SU-DHL-6 (cell line): Measurements from ENCODE around the gene DNAH11.

Experiments used
- H2AFZ ChIP-seq: fragments of 200-600 bp; sonication (generic); 2 replicates; pipeline ENCODE4 v1.6.1; 2014; ENCODE audit warnings: low read depth, mild to moderate bottlenecking, moderate library complexity, mixed read lengths, antibody characterized with exemption, low read length; ENCODE audit not compliant: severe bottlenecking
- H3F3A ChIP-seq: fragments of 200-600 bp; shearing (Covaris generic); 2 replicates; pipeline ENCODE4 v1.6.0; 2016; ENCODE audit warnings: antibody characterized with exemption, mild to moderate bottlenecking; ENCODE audit not compliant: insufficient read depth
- H3K27ac ChIP-seq: fragments of 200-600 bp; sonication (generic); 2 replicates; pipeline ENCODE4 v1.5.1; 2016; ENCODE audit warnings: low read depth, mild to moderate bottlenecking, low read length, moderate library complexity, mixed read lengths
- H3K27me3 ChIP-seq: fragments of 200-600 bp; sonication (generic), shearing (Covaris generic); 2 replicates; pipeline ENCODE4 v1.6.0; 2014; ENCODE audit warnings: mild to moderate bottlenecking, low read length
- H3K36me3 ChIP-seq: fragments of 200-600 bp; sonication (generic); 2 replicates; pipeline ENCODE4 v1.6.1; 2014; ENCODE audit warnings: mild to moderate bottlenecking, low read length, mixed read lengths
- H3K4me2 ChIP-seq: fragments of 300-600, 200-600 bp; shearing (Covaris generic), sonication (generic); 2 replicates; pipeline ENCODE4 v1.6.0; 2014; ENCODE audit warnings: low read length, low read depth, mild to moderate bottlenecking; ENCODE audit not compliant: poor library complexity, severe bottlenecking
- H3K4me3 ChIP-seq: fragments of 200-600 bp; sonication (generic); 2 replicates; pipeline ENCODE4 v1.5.1; 2014; ENCODE audit warnings: antibody characterized with exemption, low read length, mild to moderate bottlenecking, mixed read lengths; ENCODE audit not compliant: insufficient read depth, poor library complexity, severe bottlenecking
- H3K79me2 ChIP-seq: fragments of 200-600 bp; sonication (generic); 2 replicates; pipeline ENCODE4 v1.6.1; 2014; ENCODE audit warnings: mild to moderate bottlenecking, low read length, moderate library complexity; ENCODE audit not compliant: insufficient read depth
- H3K9ac ChIP-seq: fragments of 200-600 bp; sonication (generic); 2 replicates; pipeline ENCODE4 v1.7.0; 2014; ENCODE audit warnings: mild to moderate bottlenecking, low read length
- H3K9me2 ChIP-seq: fragments of 200-600 bp; sonication (generic); replicated peaks from 2 replicates; pipeline ENCODE4 v1.6.1; 2014; ENCODE audit warnings: low read length; ENCODE audit not compliant: insufficient read depth
- H3K9me3 ChIP-seq: fragments of 200-600 bp; sonication (generic); 2 replicates; pipeline ENCODE4 v1.6.1; 2014; ENCODE audit warnings: low read length, mixed read lengths; ENCODE audit not compliant: insufficient read depth
- H4K20me1 ChIP-seq: fragments of 200-600 bp; sonication (generic); 2 replicates; pipeline ENCODE4 v1.6.1; 2014; ENCODE audit warnings: low read depth, mild to moderate bottlenecking, antibody characterized with exemption, low read length, moderate library complexity, mixed read lengths
- EZH2phosphoT487 ChIP-seq: fragments of 200-600 bp; sonication (generic), shearing (Covaris generic); conservative IDR thresholded peaks from 2 replicates; pipeline ENCODE4 v1.6.1; 2018; ENCODE audit warnings: mild to moderate bottlenecking, antibody characterized with exemption, low read length, moderate library complexity, mixed read lengths
- TF ChIP-seq, protein P1 (sequence below): fragments of 200-600 bp; sonication (generic); IDR thresholded peaks from one replicate; pipeline ENCODE4 v1.5.1; 2017; ENCODE audit warnings: antibody characterized with exemption, mild to moderate bottlenecking, low read length, moderate library complexity; ENCODE audit not compliant: insufficient read depth, poor library complexity, severe bottlenecking

DNAH11 gene

GRCh38 chr7:21514062-21514461 is 28.8 kb upstream of the DNAH11 start:
- H3K79me2 ChIP-seq: no peaks in the 10 kb centered on the region
- H3K4me2 ChIP-seq: no peak overlapping the region
- no peaks in the 10 kb centered on the region for H3K9me2 ChIP-seq
- no peak overlapping the region for H2AFZ ChIP-seq
- H3K9me3 ChIP-seq: 0 out of 2 replicates have a peak, but pooled peaks cover 5% of the 10 kb centered on the region
- no peaks in the 10 kb centered on the region for H3K27me3 ChIP-seq
- no peaks in the 10 kb centered on the region for H3F3A ChIP-seq
- no peak overlapping the region for H3K9ac ChIP-seq
- peaks cover 10% of the 10 kb centered on the region; the same call in 1 of the 2 replicates for H3K36me3 ChIP-seq
- no peak for TF ChIP-seq EZH2phosphoT487
- TF ChIP-seq, protein P1, sequence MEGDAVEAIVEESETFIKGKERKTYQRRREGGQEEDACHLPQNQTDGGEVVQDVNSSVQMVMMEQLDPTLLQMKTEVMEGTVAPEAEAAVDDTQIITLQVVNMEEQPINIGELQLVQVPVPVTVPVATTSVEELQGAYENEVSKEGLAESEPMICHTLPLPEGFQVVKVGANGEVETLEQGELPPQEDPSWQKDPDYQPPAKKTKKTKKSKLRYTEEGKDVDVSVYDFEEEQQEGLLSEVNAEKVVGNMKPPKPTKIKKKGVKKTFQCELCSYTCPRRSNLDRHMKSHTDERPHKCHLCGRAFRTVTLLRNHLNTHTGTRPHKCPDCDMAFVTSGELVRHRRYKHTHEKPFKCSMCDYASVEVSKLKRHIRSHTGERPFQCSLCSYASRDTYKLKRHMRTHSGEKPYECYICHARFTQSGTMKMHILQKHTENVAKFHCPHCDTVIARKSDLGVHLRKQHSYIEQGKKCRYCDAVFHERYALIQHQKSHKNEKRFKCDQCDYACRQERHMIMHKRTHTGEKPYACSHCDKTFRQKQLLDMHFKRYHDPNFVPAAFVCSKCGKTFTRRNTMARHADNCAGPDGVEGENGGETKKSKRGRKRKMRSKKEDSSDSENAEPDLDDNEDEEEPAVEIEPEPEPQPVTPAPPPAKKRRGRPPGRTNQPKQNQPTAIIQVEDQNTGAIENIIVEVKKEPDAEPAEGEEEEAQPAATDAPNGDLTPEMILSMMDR: no peak
- H3K27ac ChIP-seq: no peak overlapping the region
- H4K20me1 ChIP-seq: no peaks in the 10 kb centered on the region
- H3K4me3 ChIP-seq: no peak overlapping the region

DNA sequence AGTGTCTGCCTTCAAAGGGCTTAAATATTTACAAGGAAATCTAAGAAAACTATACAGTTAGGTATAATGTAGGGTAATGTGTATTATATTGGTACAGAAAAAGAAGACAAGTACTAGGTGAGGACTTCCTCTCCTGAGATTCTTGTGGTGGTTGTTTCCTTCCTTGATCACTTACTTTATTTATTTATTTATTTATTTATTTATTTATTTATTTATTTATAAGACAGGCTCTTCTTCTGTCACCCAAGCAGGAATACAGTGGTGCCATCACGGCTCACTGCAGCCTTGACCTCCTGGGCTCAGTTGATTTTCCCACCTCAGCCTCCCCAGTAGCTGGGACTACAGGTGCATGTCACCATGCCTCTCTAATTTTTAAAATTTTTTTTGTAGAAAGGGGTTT is 18.2 kb upstream of the DNAH11 start:
- Histone ChIP-seq H4K20me1 (no peaks in the 10 kb centered on the region), H3K9ac (no peak overlapping the region), H3K79me2 (no peaks in the 10 kb centered on the region), H3K27ac (no peak overlapping the region), H3K4me2 (no peak overlapping the region), H3K27me3 (no peaks in the 10 kb centered on the region), H3F3A (no peaks in the 10 kb centered on the region), H3K4me3 (no peak overlapping the region), H3K9me2 (no peaks in the 10 kb centered on the region), H3K9me3 (peaks cover 4% of the 10 kb centered on the region; the same call in 1 of the 2 replicates), H3K36me3 (no peaks in the 10 kb centered on the region), H2AFZ (no peak overlapping the region)
- no peak for TF ChIP-seq EZH2phosphoT487
- TF ChIP-seq, protein P1: no peak

- no peak overlapping the region for H3K4me2 ChIP-seq
- H3K79me2 ChIP-seq: no peaks in the 10 kb centered on the region
- H3K36me3 ChIP-seq: no peaks in the 10 kb centered on the region
- H3K9ac ChIP-seq: no peak overlapping the region
- H3K4me3 ChIP-seq: no peak overlapping the region
- no peak overlapping the region for H2AFZ ChIP-seq
- H3K27me3 ChIP-seq: no peaks in the 10 kb centered on the region
- TF ChIP-seq EZH2phosphoT487: no peak
- TF ChIP-seq, protein P1: no peak
- H4K20me1 ChIP-seq: no peaks in the 10 kb centered on the region
- H3K27ac ChIP-seq: no peak overlapping the region
- H3F3A ChIP-seq: no peaks in the 10 kb centered on the region
- peaks cover 4% of the 10 kb centered on the region; the same call in 1 of the 2 replicates for H3K9me3 ChIP-seq
- no peaks in the 10 kb centered on the region for H3K9me2 ChIP-seq
These were observed 16.8 kb upstream of the DNAH11 start for GRCh38 chr7:21526007-21526406.
